Endothelial cell of umbilical vein (primary cell): Measurements from ENCODE around the gene PTOV1. TPM values are rescaled to one million over a fixed set of nuclear protein-coding genes. Genes with fewer than 3 reads are reported as not detected.

Experiments used
- BruUV-seq: library from RNA; stranded (reverse); fragments of 400-500 nt; replicated peaks from 2 replicates; lab custom pipeline; 2021; lab: Mats Ljungman, UMichigan
- CTCF ChIA-PET: fragments of 300-600, 350-600 bp; sonication (Branson Sonifier 250); formaldehyde crosslinking; loops from one replicate; lab custom pipeline; 2021; ENCODE audit warnings: antibody characterized with exemption, inconsistent platforms; lab: Charles Lee
- POLR2A ChIA-PET: fragments of 300-600, 350-600 bp; sonication (Branson Sonifier 250); formaldehyde crosslinking; loops from one replicate; lab custom pipeline; 2021; ENCODE audit warnings: antibody characterized with exemption, inconsistent platforms; lab: Charles Lee
- DNase-seq: peaks from one replicate; pipeline ENCODE4 v3.0.0-alpha.2; 2011; ENCODE audit warnings: low read depth, low spot score
- FAIRE-seq: peaks from 2 replicates; lab custom pipeline; 2011; peaks lifted over from hg19 to GRCh38; lab: Jason Lieb, UNC
- H2AFZ ChIP-seq: 2 replicates; pipeline ENCODE4 v1.6.0; 2012; ENCODE audit warnings: low read depth, low read length, control low read depth, inconsistent platforms
- H3K27ac ChIP-seq: 2 replicates; pipeline ENCODE4 v1.5.1; 2011; ENCODE audit warnings: low read depth, mild to moderate bottlenecking, control low read depth, low read length, moderate library complexity; ENCODE audit not compliant: insufficient read depth
- H3K27me3 ChIP-seq, 2 experiments: 2 replicates each; pipeline versions ENCODE4 v1.6.0 to v1.6.1; 2011; ENCODE audit warnings: low read length in 2 of 2, mixed read lengths in 1 of 2; ENCODE audit not compliant: control insufficient read depth in 2 of 2, insufficient read depth in 2 of 2
- H3K36me3 ChIP-seq, 2 experiments: 2 replicates in 1 of 2; 3 replicates in 1 of 2; pipeline ENCODE4 v1.5.1; 2011; ENCODE audit warnings: low read length in 2 of 2, mild to moderate bottlenecking in 1 of 2, moderate library complexity in 1 of 2; ENCODE audit not compliant: control insufficient read depth in 2 of 2, insufficient read depth in 2 of 2; ENCODE audit errors: extremely low read depth in 1 of 2
- H3K4me1 ChIP-seq: 3 replicates; pipeline ENCODE4 v1.5.1; 2011; ENCODE audit warnings: mild to moderate bottlenecking, low read length; ENCODE audit not compliant: control insufficient read depth, insufficient read depth; ENCODE audit errors: extremely low read depth
- H3K4me2 ChIP-seq: 2 replicates; pipeline ENCODE4 v1.6.1; 2011; ENCODE audit warnings: low read length, control low read depth, mixed read lengths; ENCODE audit not compliant: insufficient read depth
- H3K4me3 ChIP-seq, 3 experiments: fragments of 200-600 bp in 1 of 3; sonication (generic), shearing (Covaris generic) in 1 of 3; replicated peaks in 1 of 3; 2 replicates each; pipeline ENCODE4 v1.5.1; 2011 to 2016; ENCODE audit warnings: control low read depth in 3 of 3, low read length in 3 of 3, mild to moderate bottlenecking in 2 of 3, inconsistent platforms in 1 of 3, low read depth in 1 of 3, moderate library complexity in 1 of 3; ENCODE audit not compliant: insufficient read depth in 1 of 3
- H3K79me2 ChIP-seq: 2 replicates; pipeline ENCODE4 v1.6.0; 2012; ENCODE audit warnings: low read length, inconsistent platforms; ENCODE audit not compliant: control insufficient read depth, insufficient read depth
- H3K9ac ChIP-seq: replicated peaks from 2 replicates; pipeline ENCODE3; 2011; ENCODE audit warnings: low read length, control low read depth; ENCODE audit not compliant: insufficient read depth; ENCODE audit errors: extremely low read depth
- H3K9me1 ChIP-seq: replicated peaks from 3 replicates; pipeline ENCODE4 v1.6.0; 2011; ENCODE audit warnings: mild to moderate bottlenecking, low read length; ENCODE audit not compliant: control insufficient read depth, insufficient read depth; ENCODE audit errors: extremely low read depth
- H3K9me3 ChIP-seq: replicated peaks from 2 replicates; pipeline ENCODE4 v1.5.1; 2012; ENCODE audit warnings: low read length, inconsistent platforms; ENCODE audit not compliant: control insufficient read depth, insufficient read depth
- H4K20me1 ChIP-seq: replicated peaks from 2 replicates; pipeline ENCODE3; 2011; ENCODE audit warnings: mild to moderate bottlenecking, low read length; ENCODE audit not compliant: control insufficient read depth, insufficient read depth; ENCODE audit errors: extremely low read depth
- CTCF ChIP-seq, 2 donors: IDR thresholded peaks; 1 replicate in 1 of 2; 2 replicates in 1 of 2; pipeline ENCODE4 v1.5.1; 2011; ENCODE audit warnings: low read length in 2 of 2, mild to moderate bottlenecking in 2 of 2, moderate library complexity in 2 of 2, control low read depth in 1 of 2, inconsistent platforms in 1 of 2, low read depth in 1 of 2; ENCODE audit not compliant: insufficient read depth in 1 of 2; ENCODE audit errors: extremely low read depth in 1 of 2
- EZH2 ChIP-seq: IDR thresholded peaks from 2 replicates; pipeline ENCODE4 v1.6.1; 2012; ENCODE audit warnings: borderline replicate concordance, low read depth, mild to moderate bottlenecking, moderate library complexity, low read length, inconsistent platforms; ENCODE audit not compliant: severe bottlenecking
- FOS ChIP-seq: IDR thresholded peaks from 2 replicates; pipeline ENCODE4 v1.6.1; 2011; ENCODE audit warnings: mild to moderate bottlenecking, low read length, moderate library complexity, borderline replicate concordance; ENCODE audit not compliant: insufficient read depth
- GATA2 ChIP-seq: IDR thresholded peaks from 2 replicates; pipeline ENCODE4 v1.7.0; 2011; ENCODE audit warnings: low read depth, mild to moderate bottlenecking, moderate library complexity, mixed read lengths, low read length; ENCODE audit not compliant: insufficient read length, insufficient read depth
- JUN ChIP-seq: IDR thresholded peaks from 2 replicates; pipeline ENCODE4 v1.6.1; 2011; ENCODE audit warnings: borderline replicate concordance, low read depth; ENCODE audit not compliant: insufficient read length, insufficient read depth
- MAX ChIP-seq: IDR thresholded peaks from 2 replicates; pipeline ENCODE4 v1.6.1; 2011; ENCODE audit not compliant: insufficient read depth, insufficient read length
- MYC ChIP-seq: IDR thresholded peaks from one replicate; pipeline ENCODE4 v1.6.1; 2011; ENCODE audit warnings: mild to moderate bottlenecking, low read depth, low read length
- POLR2A ChIP-seq: IDR thresholded peaks from 2 replicates; pipeline ENCODE4 v1.6.1; 2012; ENCODE audit warnings: low read depth, mild to moderate bottlenecking, control low read depth, low read length
- POLR2AphosphoS5 ChIP-seq: IDR thresholded peaks from 2 replicates; pipeline ENCODE4 v1.6.1; 2012; ENCODE audit warnings: low read depth, mild to moderate bottlenecking, control low read depth, low read length, moderate library complexity; ENCODE audit not compliant: insufficient read depth
- dilution Hi-C: fragments of 300-500 bp; cut with MboI; formaldehyde crosslinking; loops from one replicate; pipeline ENCODE4 v1.15.0; 2019; ENCODE audit warnings: low sequenced_read_pairs; ENCODE audit not compliant: extremely low pct_ligation_motif_present
- intact Hi-C: fragments of 100-400 bp; cut with micrococcal nuclease; formaldehyde crosslinking; loops from one replicate; pipeline ENCODE4 v1.10.0; 2022
- polyA plus RNA-seq, 4 experiments: library from polyadenylated mRNA; depleted of rRNA in 3 of 4; stranded (reverse) in 3 of 4; unstranded in 1 of 4; fragments of >200 nt; gene quantifications; 2 replicates each; pipeline versions ENCODE4 v1.2.1 to v1.2.3, GENCODE V29; 2011 to 2012; ENCODE audit warnings: missing spikeins in 1 of 4
- total RNA-seq: library from RNA; stranded (reverse); gene quantifications from 2 replicates; pipeline ENCODE4 v1.2.3, GENCODE V29; 2021

Gene PTOV1
- total and polyA plus RNA-seq, 2 donors (not counting 3 experiments of a cell fraction or from before 2014, with no cell fraction given), result 116 to 184 TPM

- H3K4me2 ChIP-seq, result no peak overlapping the region
- no peaks in the 10 kb centered on the region for H3K27me3 ChIP-seq
- peaks cover 0 to 5% of the 10 kb centered on the region in 2 experiments for H3K36me3 ChIP-seq
- peaks cover 13% of the 10 kb centered on the region for H3K4me1 ChIP-seq
- H3K4me3 ChIP-seq, result no peak overlapping the region
- no peaks in the 10 kb centered on the region for H3K9me1 ChIP-seq
- intact Hi-C loops (no loop called here), dilution Hi-C loops (no loop called here)
- FAIRE-seq (no peak), DNase-seq (no peak)
- H4K20me1 ChIP-seq, result no peaks in the 10 kb centered on the region
- no peak overlapping the region for H2AFZ ChIP-seq
- BruUV-seq, result no TSS peak
- ChIA-PET POLR2A (no interaction called here), CTCF (no interaction called here)
- no peaks in the 10 kb centered on the region for H3K9me3 ChIP-seq
- TF ChIP-seq CTCF (IDR thresholded peaks at IDR 0.05; ENCODE audit: extremely low read depth in 1 of 2, insufficient read depth in 1 of 2, low read depth in 1 of 2, low read length in 2 of 2), result no peak
- TF ChIP-seq MYC, result no peak
- no peak for TF ChIP-seq MAX
- TF ChIP-seq POLR2A, result no peak
- TF ChIP-seq POLR2AphosphoS5, result no peak
- no peak for TF ChIP-seq GATA2
- TF ChIP-seq EZH2, result no peak
- TF ChIP-seq FOS, result no peak
- TF ChIP-seq JUN, result no peak
- peaks cover 24% of the 10 kb centered on the region for H3K79me2 ChIP-seq
- no peak overlapping the region for H3K9ac ChIP-seq
- H3K27ac ChIP-seq, result no peak overlapping the region
These were observed 30.8 kb upstream of the PTOV1 start for GRCh38 chr19:49820125-49820524.
